GM21717 (cell line): ENCODE measurements around the gene LIN9.
A peak's percentile ranks its signal among the peaks of the same experiment; 100 is the strongest.
"Not testable (repeated sequence)": the region's sequence is repeated elsewhere in the genome, so short reads cannot be mapped to it uniquely, and the experiment has no call there.

Experiments used
- ATAC-seq: cut with Tn5 transposase; IDR thresholded peaks from one replicate; pipeline ENCODE4 v1.9.1; 2021; ENCODE audit warnings: mild to moderate bottlenecking, moderate library complexity; ENCODE audit not compliant: unreplicated experiment

Gene LIN9

DNA sequence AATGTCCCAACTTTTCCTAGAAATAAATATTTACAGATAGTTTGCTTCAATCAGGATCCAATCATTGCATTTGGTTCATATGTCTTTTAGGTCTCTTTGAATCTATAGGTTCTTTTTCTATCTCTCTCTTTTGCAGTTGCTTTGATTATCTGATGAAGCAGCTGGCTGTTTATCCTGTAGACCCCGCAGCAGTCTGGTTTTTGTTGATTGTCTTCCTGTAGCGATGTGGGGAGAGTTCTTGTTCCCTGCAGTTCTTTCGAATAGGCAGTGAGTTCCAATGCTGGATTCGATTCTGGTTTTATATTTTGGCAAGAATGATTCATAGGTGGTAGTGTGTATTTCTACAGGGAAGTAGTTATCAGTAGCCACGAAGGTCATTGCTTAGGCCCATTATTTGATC is 92.9 kb downstream of the LIN9 start:
- ATAC-seq = no peak

DNA sequence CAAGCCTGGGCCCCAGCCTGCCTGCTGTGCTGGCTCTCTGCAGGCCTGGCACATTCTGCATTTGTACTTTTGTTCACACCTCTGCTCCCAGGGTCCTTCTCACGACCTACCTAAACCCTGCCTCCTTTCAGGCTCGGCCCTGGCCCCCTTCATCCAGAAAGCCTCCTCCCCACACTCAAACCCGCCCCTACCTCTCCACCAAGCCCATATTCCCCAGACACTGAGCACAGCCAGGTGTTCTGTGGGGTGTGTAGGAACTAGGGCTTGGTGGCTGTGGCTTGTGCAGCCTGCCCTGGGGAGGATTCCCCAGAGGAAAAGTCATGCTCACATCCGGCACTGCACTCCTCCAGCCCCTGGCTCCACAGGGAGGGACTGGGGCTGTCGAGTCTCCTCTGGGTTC is 93.7 kb downstream of the LIN9 start:
- no peak for ATAC-seq

DNA sequence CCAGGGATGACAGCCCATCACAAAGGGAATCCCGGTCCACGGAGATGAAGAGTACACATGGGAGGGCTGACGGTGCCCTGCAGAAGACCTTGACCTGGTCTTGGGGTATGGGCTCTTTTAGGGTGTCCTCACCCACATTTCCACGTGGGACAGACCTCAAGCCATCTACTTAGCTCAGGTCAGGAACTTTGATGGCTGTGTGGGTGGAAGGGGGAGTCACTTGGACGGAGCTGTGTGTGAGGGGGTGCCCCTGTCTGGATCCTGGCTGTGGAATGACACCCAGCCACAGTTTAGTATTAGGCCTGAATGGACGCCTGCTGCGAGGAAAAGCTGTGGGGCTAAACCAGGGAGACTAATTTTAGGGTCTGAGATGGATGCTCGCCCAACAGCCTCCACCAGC is 96.4 kb downstream of the LIN9 start:
- ATAC-seq = no peak

DNA sequence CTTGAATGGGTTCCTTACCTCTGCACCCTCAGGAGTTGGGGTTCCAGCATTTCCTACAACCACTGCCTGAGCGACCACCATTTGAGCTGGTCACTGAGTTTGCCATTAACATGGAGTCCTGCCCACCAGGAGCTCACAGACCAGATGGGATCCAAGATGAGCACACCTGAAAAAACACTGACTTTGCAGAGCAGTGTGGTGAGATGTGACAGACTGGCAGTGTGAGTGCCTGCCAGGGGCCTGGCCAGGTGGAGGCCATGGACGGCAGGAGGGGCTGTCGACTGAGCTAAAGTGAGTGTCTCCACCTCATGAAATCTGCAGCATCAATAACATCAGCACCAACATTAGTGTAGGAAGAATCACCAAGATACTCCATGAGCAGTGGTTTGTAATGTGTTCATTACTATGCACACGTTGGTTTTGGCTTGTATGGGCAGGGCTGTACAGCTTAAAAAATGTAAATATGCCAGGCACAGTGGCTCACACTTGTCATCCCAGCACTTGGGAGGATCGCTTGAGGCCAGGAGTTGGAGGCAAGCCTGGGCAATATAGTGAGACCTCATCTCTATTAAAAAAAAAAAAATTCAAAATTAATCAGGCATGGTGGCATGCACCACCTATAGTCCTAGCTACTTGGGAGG is 97.7 kb downstream of the LIN9 start:
- ATAC-seq = no peak

DNA sequence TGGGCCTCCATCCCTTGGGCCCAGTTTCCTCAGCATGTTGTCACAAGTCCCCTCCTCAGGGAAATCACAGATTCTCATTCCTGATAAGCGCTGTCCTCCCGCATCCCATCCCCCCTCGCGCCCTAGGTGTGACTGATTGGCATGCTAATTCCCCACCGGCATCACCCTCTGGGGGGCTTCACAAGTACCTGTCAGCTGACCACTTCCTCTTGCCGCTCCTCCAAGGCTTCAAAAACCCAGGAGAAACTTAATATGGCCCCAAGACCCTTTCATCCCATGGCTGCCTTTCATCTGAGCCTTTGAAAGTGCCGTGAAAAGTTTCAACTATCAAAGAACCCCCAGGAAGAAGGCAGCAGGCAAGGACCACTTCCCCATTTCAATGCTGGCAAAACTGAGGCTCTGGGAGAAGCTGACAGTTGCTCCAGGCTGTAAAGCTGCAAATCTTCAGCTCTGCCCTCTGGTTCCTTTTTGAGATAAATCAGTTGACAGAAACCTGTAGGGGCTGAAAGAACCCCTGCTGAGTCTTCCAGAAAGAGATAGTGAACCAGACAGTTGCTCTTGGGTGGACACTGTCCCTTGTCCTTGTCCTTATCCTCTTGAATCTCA is 98.3 kb downstream of the LIN9 start:
- no peak for ATAC-seq

DNA sequence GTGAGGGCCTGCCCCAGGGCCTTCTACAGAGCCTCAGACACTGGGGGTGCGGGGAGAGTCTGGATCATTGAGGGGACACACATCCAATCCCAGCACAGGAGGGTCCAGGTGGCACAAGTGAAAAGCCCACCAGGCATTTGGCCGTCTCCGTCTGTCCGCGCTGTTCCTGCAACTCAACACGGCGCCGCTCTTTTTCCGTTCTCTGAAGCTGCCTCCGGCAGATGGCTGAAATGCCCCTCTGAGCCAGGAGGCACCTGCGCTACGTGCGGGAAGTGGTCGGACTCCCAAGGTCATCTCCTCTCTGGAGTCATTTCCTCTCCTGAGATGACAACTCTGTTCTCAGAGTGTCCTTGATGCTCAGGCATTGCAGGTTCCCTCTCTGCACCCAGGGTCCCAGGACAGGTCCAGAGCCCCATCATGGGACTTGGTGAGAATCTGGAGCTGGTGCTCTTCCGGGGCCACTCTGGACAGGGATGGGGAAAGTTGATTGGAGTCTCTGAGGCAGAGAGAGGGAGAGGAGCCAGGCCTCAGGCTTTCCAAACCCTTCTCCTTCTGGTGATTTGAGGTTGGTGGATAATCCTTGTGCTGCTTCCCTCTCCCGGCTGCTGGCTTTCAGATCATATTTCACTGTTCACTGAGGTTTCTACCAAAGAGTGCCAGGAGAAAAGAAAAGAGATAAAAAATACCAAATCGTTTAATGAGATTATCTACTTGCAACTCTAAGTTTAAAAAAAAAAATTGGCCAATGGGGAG is 99.5 kb downstream of the LIN9 start:
- ATAC-seq = no peak

DNA sequence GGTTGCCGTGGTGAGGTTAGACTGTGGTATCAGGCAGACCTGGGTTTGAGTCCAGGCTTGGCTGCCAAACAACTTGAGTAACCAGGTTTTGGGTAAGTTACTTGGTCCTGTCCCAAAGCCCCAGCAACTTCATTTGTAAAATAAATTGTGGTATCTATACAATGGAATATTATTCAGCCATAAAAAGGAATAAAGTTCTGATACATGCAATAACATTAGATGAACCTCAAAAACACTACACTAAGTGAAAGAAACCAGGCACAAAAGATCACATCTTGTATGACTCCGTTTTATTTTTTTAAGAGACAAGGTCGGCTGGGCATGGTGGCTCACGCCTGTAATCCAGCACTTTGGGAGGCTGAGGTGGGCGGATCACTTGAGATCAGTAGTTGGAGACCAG is 101.9 kb downstream of the LIN9 start:
- no peak for ATAC-seq

DNA sequence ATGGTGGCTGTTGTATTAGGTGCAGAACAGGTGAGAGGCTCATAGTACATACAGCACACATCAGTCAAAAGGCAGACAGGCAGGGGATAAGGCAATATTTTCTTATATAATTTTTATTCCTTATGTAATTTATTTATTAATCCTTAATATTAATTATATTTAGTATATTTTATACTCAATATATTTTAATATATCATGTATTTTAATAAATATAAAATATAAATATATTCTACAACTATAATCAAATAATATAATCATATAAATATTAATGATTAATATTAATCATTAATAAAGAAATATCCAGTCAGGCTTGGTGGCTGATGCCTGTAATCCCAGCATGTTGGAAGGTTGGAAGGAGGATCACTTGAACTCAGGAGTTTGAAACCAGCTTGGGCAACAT is 104.8 kb downstream of the LIN9 start:
- ATAC-seq = no peak

DNA sequence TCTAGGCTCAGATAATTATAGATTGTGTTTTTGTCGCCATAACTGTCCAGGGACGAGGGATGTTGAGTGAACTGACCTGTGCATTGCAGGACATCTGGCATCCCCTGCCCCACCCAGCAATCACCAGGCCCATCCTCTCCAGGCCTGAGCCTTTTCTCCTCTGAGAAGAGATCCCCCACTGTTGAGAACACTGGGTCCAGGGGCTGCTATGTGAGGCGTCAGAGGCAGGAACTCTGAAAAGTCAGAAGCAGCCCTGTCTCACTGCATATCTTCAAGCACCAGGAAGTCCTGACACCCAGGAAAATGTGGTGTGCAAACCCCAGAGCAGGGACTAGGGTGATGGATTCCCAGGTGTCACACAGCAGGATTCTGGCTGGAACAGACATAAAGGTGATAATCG is 105.3 kb downstream of the LIN9 start:
- ATAC-seq = no peak

DNA sequence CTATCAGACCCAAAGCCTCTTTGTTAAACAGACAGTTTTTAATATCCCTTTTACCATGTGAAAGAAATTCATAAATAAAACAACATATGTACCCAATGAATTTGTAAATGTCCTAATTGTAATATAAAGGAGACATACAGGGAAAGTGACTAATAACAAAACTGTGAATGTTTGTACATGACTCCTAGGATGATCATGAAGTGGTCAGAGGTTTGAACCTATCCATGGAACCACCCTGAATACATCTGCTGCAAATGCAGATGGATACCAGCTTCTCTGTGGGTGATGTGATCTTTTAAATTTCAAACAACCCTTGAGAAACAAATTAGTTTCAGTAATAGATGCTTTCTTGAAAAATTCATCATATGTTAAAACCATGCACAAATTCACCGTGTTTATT is 105.7 kb downstream of the LIN9 start:
- ATAC-seq = no peak

DNA sequence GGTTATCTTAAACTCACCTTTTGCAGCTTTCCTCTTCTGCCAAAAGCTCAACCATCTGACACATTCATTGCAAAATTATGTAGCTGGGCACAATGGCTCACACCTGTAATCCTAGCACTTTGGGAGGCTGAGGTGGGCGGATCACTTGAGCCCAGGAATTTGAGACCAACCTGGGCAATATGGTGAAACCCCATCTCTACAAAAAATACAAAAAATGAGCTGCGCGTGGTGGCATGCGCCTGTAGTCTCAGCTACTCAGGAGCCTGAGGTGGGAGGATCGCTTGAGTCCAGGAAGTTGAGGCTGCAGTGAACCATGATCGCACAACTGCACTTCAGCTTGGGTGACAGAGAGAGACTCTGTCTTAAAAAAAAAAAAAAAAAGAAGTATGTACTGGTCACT is 106.3 kb downstream of the LIN9 start:
- not testable (repeated sequence) for ATAC-seq

DNA sequence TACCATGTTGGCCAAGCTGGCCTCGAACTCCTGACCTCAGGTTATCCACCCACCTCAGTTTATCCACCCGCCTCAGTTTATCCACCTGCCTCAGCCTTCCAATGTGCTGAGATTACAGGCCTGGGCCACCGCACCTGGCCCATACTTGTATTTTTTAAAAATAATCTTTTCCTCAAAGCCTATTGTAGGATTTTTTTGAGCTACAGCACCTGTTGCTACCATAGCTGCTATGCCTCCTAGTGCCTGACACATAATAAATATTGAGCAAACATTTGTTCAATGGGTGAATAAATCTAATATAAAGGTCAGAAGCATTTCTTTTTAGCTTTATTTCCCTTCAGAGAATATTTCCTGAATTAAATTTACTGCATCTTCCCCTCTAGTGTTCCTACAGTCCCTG is 106.7 kb downstream of the LIN9 start:
- ATAC-seq = no peak

DNA sequence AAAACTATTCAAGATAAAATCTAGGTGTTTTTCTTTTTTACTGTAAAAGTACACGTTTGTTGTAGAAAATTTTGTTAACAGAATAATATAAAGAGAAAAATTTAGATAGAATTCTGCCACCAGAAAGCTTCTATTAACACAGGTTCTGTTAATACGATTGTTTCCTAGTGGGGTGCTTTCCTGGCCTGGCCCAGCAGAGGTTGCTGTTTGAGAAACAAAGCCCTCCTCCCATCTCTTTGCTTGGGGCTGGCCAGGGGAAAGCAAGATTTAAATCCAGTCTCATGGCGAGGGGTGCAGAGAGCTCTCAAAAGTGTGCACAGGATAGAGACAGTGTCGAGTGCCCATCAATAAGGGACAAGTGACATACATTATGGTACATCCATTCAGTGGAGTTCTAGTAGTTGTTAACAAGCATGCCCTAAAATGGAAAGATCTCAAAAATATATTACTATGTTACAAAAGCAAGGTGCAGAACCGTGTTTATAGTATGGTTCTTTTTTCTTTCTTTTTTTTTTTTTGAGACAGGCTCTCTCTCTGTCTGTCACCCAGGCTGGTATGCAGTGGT is 107.9 kb downstream of the LIN9 start:
- peak; percentile 52 for ATAC-seq

DNA sequence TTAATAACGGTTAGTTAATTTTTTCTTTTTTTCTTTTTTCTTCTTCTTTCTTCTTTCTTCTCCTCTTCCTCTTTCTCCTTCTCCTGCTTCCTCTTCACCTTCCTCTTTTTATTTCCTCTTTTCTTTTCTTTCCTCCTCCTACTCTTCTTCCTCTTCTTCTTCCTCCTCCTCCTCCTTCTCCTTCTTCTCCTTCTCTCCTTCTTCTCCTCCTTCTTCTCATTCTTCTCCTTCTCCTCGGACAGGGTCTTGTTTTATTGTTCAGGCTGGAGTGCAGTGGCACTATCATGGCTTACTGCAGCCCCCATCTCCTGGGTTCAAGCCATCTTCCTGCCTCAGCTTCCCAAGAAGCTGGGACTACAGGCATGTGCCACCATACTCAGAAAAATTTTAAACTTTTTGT is 109.0 kb downstream of the LIN9 start:
- no peak for ATAC-seq

DNA sequence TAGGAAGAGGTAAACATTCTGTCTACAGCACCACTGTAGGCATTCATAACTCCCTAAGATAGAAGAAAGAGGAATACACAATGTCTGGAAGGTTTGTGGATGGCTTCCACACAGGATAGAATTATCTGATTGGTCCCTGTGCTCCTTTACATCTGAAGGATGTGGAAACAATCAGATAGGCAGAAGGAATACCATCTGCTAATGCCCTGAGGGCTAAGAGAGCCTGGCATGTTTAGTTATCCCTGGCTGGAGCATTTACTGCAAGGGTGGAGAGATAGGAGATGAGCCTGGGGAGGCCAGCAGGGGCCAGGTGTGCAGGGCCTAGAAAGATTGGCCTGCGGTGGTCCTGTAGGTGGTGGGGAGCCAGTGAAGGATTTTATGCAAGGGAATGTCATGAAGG is 113.8 kb downstream of the LIN9 start:
- ATAC-seq = no peak

DNA sequence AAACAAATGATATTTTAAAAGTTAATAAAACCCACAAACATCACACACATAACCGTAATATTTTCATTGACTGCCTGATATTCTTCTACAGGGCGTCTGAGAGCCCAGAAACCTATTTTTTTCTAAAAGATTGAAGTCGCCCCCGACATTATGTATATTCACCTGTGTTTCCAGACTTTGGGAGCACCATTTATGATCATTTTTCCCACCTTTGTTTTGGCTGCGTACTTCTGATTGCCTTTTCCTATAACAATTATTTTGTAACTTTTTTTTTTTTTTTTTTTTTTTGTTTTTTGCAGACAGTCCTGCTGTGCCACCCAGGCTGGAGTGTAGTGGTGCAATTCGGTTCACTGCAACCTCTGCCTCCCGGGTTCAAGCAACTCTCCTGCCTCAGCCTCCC is 121.6 kb downstream of the LIN9 start:
- ATAC-seq = no peak

DNA sequence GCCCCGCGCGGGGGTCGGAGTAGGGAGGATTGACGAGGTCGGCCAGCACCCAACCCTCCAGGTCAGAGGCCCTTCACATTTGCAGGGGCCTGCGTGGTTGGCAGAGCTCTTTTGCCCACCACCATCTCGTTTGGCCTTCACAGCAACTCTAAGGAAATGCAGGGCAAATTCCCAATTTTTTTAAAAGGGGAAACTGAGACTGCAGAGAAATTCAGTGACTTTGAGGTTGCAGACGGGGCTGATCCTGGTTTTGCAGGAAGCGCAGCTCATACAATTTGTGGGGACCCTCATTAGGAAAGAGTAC is 122.0 kb downstream of the LIN9 start:
- ATAC-seq = no peak

DNA sequence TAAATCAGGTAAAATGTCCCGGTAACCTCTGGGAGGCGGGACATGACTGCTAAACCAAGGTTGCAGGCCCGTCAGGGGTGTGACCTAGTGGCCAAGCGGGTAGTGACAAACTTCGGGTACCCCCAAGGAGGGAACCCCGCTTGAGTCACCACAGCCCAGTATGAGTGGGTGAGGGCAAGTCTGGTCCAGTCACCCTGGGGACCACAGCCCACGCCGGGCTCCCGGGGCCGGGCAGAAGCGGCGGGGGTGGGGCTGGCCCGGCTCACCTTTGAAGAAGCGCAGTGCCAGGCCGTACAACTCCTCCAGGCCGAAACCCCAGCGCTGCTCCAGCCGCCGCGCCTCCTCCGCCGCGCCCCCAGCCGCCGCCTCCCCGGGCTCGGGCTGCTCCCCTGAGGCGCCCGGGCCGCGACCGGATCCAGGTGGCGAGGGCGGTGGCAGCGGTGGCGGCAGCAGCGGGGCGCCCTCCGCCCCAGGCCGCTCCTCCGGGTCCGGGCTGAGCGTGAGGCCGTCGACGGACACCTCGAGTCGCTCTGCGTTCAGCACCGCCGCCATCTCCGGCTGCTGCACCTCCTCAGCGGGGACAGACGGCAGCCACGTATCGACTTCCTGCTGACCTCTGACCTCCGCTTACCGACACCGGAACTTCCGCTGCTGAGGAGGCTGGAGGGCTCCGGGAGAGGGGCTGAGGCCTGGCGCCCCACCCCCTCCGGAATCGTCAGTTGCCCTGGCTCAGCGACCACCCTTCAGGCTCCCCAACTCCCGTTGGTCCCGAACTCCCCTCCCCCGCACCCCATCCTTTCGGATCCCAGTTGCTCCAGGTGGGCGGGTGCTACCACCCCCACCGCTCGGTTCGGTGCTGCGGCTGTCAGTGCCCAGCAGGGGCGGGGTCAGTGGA is 122.6 kb downstream of the LIN9 start, which contains the start of gene ACBD3:
Gene ACBD3, minus strand, starts transcription at position 618 of the 895 bp plus-strand sequence. Its CDS starts 66 bp downstream, at position 552.
- ATAC-seq = peak; percentile 95

DNA sequence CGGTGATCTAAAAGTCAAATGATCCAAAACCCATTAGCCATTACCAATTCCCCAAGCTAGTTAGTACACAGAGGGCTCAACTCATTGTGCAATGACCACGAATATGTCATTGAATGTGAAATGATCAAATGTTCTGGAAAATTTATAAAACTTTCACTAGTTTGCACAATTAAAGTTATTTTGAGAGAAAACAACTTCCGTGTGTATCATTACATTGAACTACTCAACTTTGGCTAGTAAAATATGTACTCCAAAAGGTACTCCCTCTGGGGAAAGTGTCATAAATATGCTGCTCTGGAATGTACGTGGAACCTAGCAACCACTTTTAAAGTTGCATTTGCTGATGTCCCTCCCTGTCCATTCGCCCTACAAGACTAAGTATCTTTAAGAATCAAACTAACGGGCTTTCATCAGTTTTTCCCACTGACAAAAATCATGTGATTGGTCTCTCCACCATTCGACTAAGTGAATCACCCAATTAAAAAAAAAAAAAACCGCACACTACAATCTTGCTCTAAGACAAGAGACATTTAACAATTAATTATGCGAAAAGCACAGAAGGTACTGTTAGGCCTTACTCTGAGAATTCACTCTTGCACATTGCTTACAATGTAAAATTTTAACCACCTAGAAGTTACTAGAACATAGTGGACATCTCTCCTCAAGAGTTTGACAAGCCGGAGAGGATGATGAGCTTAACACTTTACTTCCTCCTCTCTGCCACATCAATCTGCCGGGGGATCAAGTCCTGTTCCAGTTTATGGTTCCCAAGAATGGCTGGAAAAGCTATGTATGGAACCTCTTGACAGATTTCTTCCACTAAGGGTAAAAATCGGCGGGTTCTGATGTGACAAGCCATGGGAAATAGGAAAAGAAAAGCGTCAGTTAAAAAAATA is 123.6 kb downstream of the LIN9 start:
- no peak for ATAC-seq
